Erythroblast (primary cell): Measurements from ENCODE around the gene DCAF15.

Experiments
- GATA1 ChIP-seq: IDR thresholded peaks from 2 replicates; pipeline ENCODE4 v1.6.1; 2011; ENCODE audit warnings: low read depth, mild to moderate bottlenecking, control low read depth, low read length, moderate library complexity
- POLR2A ChIP-seq: IDR thresholded peaks from 2 replicates; pipeline ENCODE4 v1.6.1; 2011; ENCODE audit warnings: mild to moderate bottlenecking, low read length

DNA sequence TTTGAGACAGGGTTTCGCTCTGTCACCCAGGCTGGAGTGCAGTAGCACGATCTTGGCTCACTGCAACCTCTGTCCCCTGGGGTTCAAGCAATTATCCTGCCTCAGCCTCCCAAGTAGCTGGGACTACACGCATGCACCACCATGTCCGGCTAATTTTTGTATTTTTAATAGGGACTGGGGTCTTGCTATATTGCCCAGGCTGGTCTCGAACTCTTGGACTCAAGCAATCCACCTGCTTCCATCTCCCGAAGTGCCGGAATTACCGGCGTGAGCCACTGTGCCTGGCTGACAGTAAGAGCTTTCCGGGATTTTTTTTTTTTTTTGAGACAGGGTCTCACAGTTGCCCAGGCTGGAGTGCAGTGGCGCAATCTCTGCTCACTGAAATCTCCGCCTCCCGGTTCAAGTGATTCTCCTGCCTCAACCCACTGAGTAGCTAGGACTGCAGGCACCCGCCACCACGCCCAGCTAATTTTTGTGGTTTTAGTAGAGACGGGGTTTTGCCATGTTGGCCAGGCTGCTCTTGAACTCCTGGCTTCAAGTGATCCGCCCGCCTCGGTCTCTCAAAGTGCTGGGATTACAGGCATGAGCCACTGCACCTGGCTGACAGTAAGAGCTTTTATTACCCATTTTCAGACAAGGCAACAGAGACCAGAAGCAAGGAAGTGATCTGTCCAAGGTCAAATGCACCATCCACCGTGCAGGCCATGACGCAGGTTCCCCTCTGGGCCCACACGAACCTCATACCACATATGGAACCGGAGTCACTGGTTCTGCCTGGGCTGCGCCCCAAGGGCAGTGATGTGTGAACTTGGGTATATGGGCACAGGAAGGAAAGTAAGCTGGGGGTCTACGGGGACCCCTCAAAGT, 32.8 kb downstream of the DCAF15 start:
- TF ChIP-seq GATA1 (no peak), POLR2A (no peak)
